Measurements from ENCODE around the gene CBLN2. TPM values are rescaled to one million over a fixed set of nuclear protein-coding genes. Genes with fewer than 3 reads are reported as not detected.

Gene CBLN2
- total and polyA plus RNA-seq, 4 donors, result 0.02 to 0.42 TPM; not detected in 2

GRCh38 chr18:72542984-72543356 lies 1.2 kb downstream of the CBLN2 start:
- Histone ChIP-seq H3K4me1 (ENCODE audit: control insufficient read depth in 4 of 4, insufficient read depth in 4 of 4, low read length in 3 of 4) (peaks cover 10 to 28% (median 13%) of the 10 kb centered on the region in 4 donors), H3K9me3 (ENCODE audit: control insufficient read depth in 4 of 4, low read length in 3 of 4) (no peaks in the 10 kb centered on the region), H3K36me3 (ENCODE audit: control insufficient read depth in 4 of 4, insufficient read depth in 3 of 4, low read depth in 1 of 4, low read length in 3 of 4) (no peaks in the 10 kb centered on the region), H3K27ac (ENCODE audit: low read depth in 1 of 2, low read length in 2 of 2) (no peak overlapping the region), H3K9ac (ENCODE audit: low read depth in 1 of 2, low read length in 2 of 2) (no peak overlapping the region), H3K27me3 (ENCODE audit: control insufficient read depth in 4 of 4, insufficient read depth in 4 of 4, low read length in 3 of 4) (peaks cover 0 to 20% (median 2%) of the 10 kb centered on the region in 4 donors), H3K4me3 (ENCODE audit: low read depth in 1 of 3, low read length in 3 of 3) (peak overlapping the region in 1 of 3 donors; percentile 33)
- no peak for DNase-seq (ENCODE audit: low spot score)
- TF ChIP-seq GABPA (IDR thresholded peaks at IDR 0.05 in 1 of 2, conservative IDR thresholded peaks at IDR 0.05 in 1 of 2), result no peak
- no peak for TF ChIP-seq EGR1 (IDR thresholded peaks at IDR 0.05; ENCODE audit: low read depth in 2 of 2)
- no peak for TF ChIP-seq ATF3 (IDR thresholded peaks at IDR 0.05)
- TF ChIP-seq MAX (IDR thresholded peaks at IDR 0.05), result no peak
- no peak for TF ChIP-seq JUND (IDR thresholded peaks at IDR 0.05)
- TF ChIP-seq FOXA2 (IDR thresholded peaks at IDR 0.05), result no peak
- TF ChIP-seq ZBTB33 (IDR thresholded peaks at IDR 0.05), result no peak
- TF ChIP-seq TAF1 (conservative IDR thresholded peaks at IDR 0.05), result no peak
- no peak for TF ChIP-seq CTCF (IDR thresholded peaks at IDR 0.05; ENCODE audit: low read depth, low read length, missing input control)
- no peak for TF ChIP-seq HNF4G (IDR thresholded peaks at IDR 0.05)
- TF ChIP-seq NR2F2 (IDR thresholded peaks at IDR 0.05), result no peak
- WGBS, result 2% methylated on average over 20 of the region's 20 CpGs

GRCh38 chr18:72542342-72542741 lies 1.8 kb downstream of the CBLN2 start:
- Histone ChIP-seq H3K4me1 (ENCODE audit: control insufficient read depth in 4 of 4, insufficient read depth in 4 of 4, low read length in 3 of 4) (peaks cover 10 to 28% (median 13%) of the 10 kb centered on the region in 4 donors), H3K9ac (ENCODE audit: low read depth in 1 of 2, low read length in 2 of 2) (no peak overlapping the region), H3K27me3 (ENCODE audit: control insufficient read depth in 4 of 4, insufficient read depth in 4 of 4, low read length in 3 of 4) (peaks cover 0 to 20% (median 2%) of the 10 kb centered on the region in 4 donors), H3K27ac (ENCODE audit: low read depth in 1 of 2, low read length in 2 of 2) (no peak overlapping the region), H3K9me3 (ENCODE audit: control insufficient read depth in 4 of 4, low read length in 3 of 4) (no peaks in the 10 kb centered on the region), H3K36me3 (ENCODE audit: control insufficient read depth in 4 of 4, insufficient read depth in 3 of 4, low read depth in 1 of 4, low read length in 3 of 4) (no peaks in the 10 kb centered on the region), H3K4me3 (ENCODE audit: low read depth in 1 of 3, low read length in 3 of 3) (no peak overlapping the region)
- no peak for DNase-seq (ENCODE audit: low spot score)
- TF ChIP-seq ZBTB33 (IDR thresholded peaks at IDR 0.05) (no peak), SP1 (IDR thresholded peaks at IDR 0.05) (no peak), TAF1 (conservative IDR thresholded peaks at IDR 0.05) (no peak), YY1 (IDR thresholded peaks at IDR 0.05) (no peak), RAD21 (IDR thresholded peaks at IDR 0.05) (no peak), CTCF (IDR thresholded peaks at IDR 0.05; ENCODE audit: low read depth, low read length, missing input control) (no peak), HNF4A (conservative IDR thresholded peaks at IDR 0.05) (no peak), FOXA2 (IDR thresholded peaks at IDR 0.05) (no peak), HNF4G (IDR thresholded peaks at IDR 0.05) (no peak), FOXA1 (IDR thresholded peaks at IDR 0.05) (no peak)
- 5% methylated on average over 34 of the region's 34 CpGs for WGBS

All from liver (tissue), 9 donors.